Fibroblast of skin of abdomen (primary cell): ENCODE measurements around the gene PRKCZ.
A peak's percentile ranks its signal among the peaks of the same experiment; 100 is the strongest.

Experiments used
- DNase-seq: peaks from one replicate; pipeline ENCODE4 v3.0.0-alpha.2; 2013

PRKCZ gene

DNA sequence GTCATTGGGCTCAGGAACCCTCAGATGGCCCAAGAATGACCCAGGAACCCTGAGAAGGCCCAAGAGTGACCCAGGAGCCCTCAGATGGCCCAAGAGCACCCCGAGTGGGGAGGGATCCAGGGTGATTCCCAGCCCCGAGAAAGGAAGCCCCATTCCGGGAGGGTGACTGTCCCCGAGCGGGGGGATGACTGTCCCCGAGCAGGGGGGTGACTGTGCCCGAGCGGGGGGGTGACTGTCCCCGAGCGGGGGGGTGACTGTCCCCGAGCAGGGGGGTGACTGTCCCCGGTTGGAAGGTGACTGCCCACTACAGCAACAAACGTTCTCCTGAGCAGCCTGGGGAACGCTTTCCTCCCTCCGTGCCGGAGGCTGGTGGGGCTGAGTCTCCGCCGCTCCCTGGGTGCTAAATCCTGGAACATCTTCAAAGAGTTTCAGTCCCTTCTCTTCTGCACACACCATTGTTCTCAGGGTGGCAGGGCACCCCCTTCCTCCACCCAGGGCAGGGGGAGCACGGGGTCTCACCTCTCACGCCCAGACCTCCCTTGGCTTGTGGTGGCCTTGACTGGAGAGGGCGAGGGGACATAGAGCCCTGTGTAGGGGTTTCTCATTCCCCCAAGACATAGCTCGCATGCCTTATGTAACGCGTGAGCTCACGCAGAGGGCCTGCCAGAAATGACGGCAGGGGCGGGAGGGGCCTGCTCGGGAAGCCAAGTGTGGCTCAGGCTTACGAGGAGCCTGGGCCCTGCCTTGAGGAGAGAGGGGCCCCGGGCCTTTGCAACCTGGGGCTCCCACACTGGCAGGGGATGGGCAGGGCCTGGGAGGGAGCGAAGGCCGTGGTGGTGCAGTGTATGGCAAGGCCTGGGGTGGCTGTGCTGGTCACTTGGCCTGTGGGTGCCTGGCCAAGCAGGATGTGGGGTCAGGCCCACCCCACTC, 163.6 kb downstream of the PRKCZ start:
- DNase-seq: peak; percentile 91

DNA sequence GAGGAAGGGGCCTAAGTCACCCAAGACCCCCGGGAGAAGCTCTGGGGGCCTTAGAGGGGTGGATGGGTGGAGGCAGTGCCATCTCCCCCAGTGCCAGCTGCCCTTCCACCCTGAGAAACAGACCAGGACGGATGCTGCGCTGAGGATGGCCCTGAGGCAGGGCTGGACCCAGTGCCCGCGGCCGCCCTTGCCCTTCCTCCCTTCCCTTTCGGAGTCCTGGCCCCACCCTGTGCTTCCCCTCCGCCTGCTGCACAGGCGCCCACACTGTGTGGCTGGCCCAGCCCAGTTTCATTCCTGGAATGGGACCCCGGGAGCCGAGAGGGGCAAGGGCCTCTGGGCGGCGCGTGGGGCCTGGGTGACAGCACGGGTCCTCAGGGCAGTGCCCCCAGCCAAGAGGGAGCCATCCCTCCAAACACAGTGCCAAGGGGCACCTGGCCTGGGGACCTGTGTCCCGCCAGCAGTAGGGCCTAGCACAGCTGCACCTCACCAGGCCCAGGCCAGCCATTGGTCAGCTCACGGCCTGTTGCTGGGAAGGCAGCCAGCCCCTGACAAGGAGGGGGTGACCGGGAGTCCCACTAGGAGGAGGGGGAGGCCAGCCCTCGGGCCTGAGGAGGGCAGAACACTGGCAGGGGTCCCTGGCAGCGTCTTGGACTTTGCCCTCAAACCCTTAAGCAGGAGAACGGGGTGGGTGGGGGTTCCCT, 164.5 kb downstream of the PRKCZ start:
- DNase-seq: no peak

GRCh38 chr1:2215329-2215728, 165.1 kb downstream of the PRKCZ start:
- no peak for DNase-seq

DNA sequence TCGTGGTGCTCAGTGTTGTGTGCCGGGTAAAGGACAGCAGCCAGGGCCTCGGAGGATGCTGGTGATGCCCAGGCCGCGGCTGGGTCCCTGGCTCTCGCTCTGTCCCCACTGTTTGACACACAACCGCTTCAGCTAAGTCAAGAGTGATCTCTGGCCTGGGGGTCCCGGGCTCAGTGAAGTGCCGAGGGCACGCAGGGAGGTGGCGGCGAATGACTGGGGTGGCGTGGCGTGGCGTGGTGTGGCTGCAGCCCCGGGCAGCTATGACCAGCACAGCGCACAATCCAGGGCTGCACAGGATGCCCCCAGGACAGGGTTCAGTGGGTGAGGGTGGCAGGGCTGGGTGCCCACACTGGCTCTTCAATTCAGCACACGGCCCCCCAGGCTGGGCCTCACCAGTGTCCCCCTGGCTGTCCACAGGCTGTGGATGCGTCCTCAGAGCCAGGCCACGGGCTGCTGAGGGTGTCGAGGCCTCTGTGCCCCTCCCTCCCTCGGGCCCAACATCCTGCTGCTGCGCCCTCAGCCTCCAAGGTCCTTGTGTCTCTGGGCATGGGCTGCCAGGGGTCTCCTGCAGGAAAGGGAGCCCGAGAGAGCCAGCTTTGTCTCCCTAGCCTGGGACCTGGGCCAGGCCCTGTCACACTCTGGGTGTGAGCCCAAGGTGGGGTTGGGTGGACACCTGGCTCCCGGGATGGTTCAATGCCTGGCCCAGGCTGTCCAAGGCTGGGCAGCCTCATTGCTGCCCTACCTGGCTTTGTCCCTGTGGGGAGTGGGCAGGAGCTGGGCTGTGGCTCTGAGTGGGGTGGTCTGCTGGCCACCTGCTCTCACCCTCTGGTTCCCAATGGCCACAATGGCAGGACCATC, 165.9 kb downstream of the PRKCZ start:
- no peak for DNase-seq

GRCh38 chr1:2216767-2217058, 166.5 kb downstream of the PRKCZ start:
- DNase-seq: no peak

DNA sequence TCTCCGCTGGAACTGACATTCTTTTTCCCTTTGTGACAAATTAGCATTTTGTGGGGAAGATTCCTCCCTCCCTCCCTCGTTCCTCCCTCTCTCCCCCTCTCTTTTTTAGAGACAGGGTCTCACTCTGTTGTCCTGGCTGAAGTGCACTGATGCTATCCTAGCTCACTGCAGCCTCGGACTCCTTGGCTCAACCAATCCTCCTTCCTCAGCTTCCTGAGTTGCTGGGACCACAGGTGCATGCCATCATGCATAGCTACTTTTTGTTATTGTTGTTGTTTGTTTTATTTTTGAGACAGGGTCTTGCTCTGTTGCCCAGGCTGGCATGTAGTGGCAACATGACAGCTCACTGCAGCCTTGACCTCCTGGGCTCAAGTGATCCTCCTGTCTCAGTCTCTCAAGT, 171.1 kb downstream of the PRKCZ start:
- no peak for DNase-seq

DNA sequence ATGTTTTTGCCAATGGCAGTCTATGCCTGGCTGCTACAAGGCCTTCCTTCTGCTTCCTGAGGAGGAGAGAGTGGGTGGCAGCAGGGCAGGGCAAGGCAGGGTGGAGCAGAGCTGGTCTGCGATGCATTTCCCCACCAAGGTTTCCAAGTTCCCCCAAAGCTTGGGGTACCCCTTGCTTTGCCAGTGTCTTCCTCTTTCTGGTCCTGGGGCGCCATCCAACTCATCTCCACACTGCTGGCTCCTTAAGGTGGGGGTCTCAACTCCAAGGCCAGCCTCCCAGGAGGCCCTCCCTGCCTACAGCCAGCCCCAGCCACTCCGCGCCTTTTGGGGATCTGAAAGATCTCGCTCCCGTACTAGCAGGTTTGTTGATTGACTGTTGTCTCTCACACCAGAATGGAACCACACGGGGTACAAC, 174.0 kb downstream of the PRKCZ start:
- no peak for DNase-seq

DNA sequence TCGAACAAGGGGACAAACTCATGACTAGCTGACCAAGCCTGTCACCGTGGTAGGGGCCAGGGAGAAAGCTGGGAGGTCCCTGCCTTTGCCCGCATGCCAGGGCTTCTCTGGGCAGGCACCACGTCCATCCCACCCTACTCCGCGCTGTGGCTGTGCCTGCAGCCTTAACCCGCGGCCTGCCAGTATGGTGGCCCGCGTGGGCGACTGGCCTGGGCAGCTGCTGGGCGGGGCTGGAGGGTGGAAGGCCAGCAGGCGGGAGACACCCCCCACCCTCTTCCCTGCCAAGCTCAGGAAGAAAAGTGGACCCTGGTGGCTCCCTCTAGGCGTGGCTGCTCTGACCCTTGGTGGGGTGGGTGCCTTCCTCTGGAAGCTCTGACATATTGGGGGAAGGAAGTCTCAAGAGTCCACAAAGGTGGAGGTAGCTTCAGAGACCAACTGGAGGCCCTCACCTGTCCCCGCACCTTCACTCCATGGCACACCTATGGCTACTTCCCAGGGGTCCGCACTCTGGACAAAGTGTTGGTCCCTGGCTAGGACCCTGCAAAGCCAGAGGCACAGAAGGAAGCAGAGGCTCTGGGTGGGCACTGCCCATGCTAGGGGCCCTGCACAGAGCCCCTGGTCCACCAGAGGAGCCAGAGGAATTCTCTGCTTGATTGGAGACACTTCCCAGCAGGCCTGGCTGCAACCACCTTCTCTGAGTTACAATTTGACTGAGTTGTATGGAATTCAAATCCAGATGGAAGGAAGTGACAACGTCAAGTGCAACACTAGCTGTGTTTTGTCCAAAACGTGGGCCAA, 174.6 kb downstream of the PRKCZ start:
- DNase-seq: no peak

DNA sequence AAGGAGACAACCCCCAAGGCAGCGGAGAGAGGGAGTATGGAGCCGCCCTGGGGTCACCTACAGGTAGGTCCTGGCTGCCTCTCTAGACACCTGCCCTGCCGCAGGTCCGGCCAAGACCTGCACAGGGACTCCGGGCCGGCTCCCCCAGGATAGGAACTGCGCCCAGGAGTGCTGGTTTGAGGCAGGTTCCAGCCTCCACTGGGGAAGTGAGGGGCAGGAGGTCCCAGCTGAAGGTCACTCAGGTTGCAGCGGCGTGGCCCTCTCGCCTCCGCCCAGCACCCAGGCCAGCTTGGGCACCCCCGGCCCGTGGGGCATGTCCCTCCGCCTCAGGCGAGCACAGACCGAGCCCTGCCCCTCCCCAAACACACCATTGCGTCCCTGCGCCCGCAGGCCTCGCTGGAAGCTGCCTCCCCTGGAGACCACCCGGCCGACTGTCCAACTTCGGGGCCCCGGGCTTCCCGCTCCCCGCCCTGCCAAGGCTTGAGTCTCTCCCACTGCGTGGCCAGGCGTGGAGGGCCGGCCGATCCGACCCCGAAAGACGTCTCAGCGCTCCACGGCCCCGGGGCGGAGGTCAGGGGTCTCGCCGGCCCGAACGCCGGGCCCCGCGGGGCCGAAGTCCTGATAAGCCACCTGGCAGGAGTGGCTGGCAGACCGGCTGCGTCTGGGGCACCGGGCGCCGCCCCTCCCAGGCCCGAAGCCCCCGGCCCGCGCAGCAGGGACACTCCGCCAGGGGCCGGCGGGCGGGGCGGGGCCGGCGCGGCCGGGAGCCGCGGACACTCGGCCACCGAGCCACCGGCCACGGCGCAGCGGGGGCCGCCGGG, 176.5 kb downstream of the PRKCZ start:
- DNase-seq: no peak

DNA sequence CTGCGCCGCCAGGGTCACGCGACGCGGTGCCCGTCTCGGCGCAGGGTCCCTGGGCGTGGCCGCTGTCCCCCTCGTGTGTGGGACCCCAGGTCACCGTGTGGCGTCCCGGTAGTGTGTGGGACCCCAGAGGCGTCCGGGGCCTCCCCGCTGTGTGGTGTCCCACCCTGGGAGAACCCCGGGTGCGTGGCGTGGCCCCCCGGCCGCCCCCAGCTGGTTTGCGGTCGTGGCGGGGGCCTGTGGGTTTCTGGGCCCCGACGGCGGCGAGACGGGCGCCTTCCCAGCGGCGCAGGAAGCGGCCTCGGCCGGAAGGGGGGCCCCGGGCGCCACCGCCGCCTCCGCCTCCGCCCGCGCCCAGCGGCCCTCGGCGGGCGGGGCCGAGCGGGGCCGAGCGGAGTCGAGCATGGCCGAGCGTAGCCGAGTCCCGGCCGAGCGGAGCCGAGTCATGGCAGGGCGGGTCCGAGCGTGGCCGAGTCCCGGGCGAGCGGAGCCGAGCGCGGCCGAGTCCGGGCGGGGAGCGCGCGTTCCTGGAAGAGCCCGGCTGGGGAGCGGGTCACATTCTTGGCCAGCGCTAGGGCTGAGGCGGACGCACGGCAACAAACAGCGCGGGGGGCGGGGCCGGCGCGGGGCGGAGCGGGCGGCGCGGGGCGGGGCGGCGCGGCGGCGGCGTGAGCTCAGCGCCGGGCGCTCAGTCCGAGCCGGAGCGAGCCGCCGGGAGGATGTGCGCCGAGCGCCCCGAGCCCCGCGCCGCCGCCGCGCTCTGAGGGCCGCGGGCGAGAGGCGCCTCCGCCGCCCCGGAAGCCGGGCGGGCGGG, 177.3 kb downstream of the PRKCZ start:
- DNase-seq: peak; percentile 97

DNA sequence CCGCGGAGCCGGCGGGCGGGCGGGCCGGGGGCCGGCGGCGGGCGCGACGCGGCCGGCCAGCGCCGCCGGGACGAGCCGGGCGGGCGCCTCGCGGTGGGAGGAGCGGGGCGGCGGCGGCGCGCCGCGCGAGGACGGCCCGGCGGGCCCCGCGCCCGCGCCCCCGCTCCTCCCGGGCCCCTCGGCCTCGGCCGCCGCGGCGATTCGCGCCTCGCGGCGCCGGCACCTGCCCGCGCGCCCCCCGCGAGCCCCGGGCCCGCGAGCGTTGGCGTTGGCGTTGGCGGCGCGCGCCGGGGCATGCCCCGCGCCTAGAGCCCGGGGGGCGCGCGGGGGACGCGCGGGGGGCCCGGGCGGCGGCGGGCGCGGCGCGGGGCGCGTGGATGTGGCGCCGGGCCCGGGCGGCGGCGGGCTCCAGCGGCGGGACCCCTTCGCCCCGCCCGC, 178.0 kb downstream of the PRKCZ start, which contains the start of gene SKI:
Gene SKI, plus strand, starts transcription at position 163 of the 438 bp plus-strand sequence. CDS start 448 bp downstream, outside the sequence.
- no peak for DNase-seq

GRCh38 chr1:2228694-2229036, 178.5 kb downstream of the PRKCZ start:
- no peak for DNase-seq

GRCh38 chr1:2229037-2229864, 179.0 kb downstream of the PRKCZ start:
- peak; percentile 54 for DNase-seq

DNA sequence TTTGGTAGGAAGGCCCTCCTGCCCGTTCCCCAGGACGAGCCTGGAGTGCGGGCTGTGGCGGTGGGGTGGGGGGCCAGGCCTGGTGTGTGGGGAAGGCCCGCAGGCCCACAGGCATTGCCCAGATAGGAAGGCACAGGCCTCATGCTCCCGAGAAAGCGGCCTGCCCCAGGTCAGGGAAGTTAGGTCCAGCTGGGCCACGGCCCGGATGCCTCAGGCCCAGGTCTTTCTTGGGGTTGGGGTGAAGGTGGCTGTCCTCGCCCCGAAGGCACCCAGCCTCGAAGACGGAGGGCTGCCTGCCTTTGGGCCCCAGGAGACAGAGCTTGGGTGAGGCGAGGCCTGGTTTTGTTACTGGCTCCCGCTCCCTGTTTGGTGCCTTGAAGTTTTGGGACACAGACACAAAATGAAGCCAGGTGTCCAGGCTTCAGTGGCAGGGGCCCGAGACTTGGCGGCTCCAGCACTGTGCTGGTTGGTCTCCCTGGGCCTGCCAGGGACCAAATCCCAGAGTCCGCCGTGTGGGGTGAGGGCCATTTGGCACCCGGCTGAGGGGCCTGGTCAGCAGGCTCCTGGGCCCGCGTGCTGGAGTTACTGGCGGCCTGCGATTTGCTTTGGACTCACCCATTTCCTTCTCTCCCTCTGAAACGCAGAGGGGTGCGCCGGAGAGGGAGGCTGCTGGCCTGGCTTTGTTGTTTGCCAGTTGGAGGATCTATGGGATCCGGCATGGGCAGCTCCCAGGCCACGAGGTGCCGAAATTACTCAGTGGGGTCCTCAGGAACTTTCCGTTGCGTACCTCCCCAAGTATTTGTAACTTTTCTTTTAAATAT, 179.9 kb downstream of the PRKCZ start:
- no peak for DNase-seq

DNA sequence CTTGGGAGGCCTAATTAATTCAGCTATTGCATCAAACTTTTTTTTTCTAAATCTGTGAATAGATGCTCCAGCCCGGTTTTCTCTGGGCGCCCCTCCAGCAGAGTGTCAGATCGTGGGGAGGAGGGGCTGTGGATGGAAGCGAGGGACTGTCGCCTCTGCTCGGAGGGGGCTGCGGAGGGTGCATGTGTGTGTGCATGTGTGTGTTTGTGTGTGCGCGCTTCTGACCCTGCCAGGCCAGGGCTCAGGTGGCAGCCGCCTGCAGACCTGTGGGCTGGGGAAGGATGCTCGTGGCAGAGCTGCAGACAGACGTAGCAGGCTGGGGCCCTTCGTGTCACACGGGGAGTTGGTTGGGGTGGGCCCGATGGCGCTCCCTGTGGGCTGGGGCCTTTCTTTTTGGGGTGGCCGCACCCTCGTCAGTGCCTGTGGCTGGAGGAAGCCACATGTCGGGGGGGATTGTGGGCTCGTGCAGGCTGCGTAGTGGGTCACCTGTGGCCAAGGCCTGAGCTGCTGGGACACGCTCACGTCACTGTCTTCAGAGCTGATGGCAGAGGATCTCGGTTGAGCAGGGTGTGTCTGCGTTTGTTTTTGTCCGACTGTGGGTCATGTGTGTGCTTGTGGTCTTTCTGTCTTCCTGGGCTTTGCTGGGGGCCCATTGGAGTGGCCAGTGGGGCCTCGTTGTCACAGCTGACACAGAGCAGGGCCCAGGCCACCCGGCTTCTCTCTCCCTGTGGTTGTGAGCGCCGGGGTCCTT, 180.7 kb downstream of the PRKCZ start:
- no peak for DNase-seq

DNA sequence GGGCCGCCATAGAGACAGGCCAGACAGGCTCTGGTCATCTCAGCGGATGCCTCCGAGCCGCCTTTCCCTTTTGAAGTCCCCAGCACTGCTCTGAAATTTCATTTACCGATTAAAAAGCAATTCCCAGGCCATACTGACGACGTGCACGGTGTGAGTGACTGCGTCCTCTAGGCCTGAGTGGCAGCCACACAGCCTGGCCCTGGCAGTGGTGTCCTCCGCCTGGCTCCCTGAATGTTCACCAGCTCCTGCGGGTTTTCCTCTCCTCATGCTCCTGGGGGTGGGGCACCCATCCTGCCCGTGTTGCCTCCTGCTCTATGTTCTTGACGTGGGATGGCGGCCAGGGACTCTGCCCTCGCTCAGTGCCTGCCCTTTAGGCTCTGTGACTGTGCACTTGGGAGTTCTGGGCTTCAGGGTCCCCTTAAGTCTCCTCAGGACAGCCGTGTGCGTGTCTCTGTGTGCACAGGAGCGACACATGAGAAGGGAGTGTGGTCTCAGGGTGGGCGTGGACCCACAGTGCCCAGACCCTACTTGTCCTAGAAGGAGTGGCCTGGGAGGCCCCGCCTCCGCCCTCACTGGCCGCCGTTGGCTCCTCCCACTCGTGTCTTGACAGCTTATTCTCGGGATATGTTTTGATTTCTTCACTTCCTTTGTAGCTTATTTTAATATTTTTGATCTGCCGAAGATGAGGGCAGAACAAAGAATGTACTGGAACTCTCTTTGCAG, 181.5 kb downstream of the PRKCZ start:
- peak; percentile 81 for DNase-seq
